GM19023 (cell line): ENCODE results near the gene CHD3.

Experiments used
- ATAC-seq: cut with Tn5 transposase; IDR thresholded peaks from one replicate; pipeline ENCODE4 v1.9.1; 2021; ENCODE audit warnings: mild to moderate bottlenecking, moderate library complexity; ENCODE audit not compliant: unreplicated experiment

The CHD3 gene

GRCh38 chr17:7864995-7865650 is 23.5 kb upstream of the CHD3 start:
- no peak for ATAC-seq

GRCh38 chr17:7867881-7868329 is 20.7 kb upstream of the CHD3 start:
- ATAC-seq = no peak

GRCh38 chr17:7873051-7873450 is 15.5 kb upstream of the CHD3 start:
- no peak for ATAC-seq

- no peak for ATAC-seq
These were observed 12.7 kb upstream of the CHD3 start for GRCh38 chr17:7875804-7876370.

GRCh38 chr17:7878234-7878633 is 10.4 kb upstream of the CHD3 start:
- ATAC-seq = no peak

GRCh38 chr17:7880076-7880868 is 8.3 kb upstream of the CHD3 start:
- ATAC-seq = no peak

GRCh38 chr17:7881276-7882054 is 7.1 kb upstream of the CHD3 start:
- ATAC-seq = no peak

GRCh38 chr17:7882068-7882467 is 6.5 kb upstream of the CHD3 start:
- no peak for ATAC-seq

- no peak for ATAC-seq
These were observed 6.0 kb upstream of the CHD3 start for GRCh38 chr17:7882629-7883028.

GRCh38 chr17:7883781-7884386 is 4.7 kb upstream of the CHD3 start:
- no peak for ATAC-seq

GRCh38 chr17:7884581-7885366 is 3.8 kb upstream of the CHD3 start:
- no peak for ATAC-seq

GRCh38 chr17:7885367-7886226 is 3.0 kb upstream of the CHD3 start:
- ATAC-seq = no peak

GRCh38 chr17:7886227-7887037 is 2.2 kb upstream of the CHD3 start:
- no peak for ATAC-seq

GRCh38 chr17:7887038-7887481 is 1.5 kb upstream of the CHD3 start:
- ATAC-seq = no peak

- ATAC-seq = no peak
These were observed 956 bp upstream of the CHD3 start for GRCh38 chr17:7887482-7888183.

- no peak for ATAC-seq
These were observed 772 bp downstream of the CHD3 start for GRCh38 chr17:7889166-7889955.
